K562 (cell line): Measurements from ENCODE around the gene HBG1. TPM values are rescaled to one million over a fixed set of nuclear protein-coding genes. Genes with fewer than 3 reads are reported as not detected.
A peak's percentile ranks its signal among the peaks of the same experiment; 100 is the strongest.

ENCODE experiments used
- ARNT ChIP-seq, 2 experiments: fragments of 450-650 bp; IDR thresholded peaks; 2 replicates each; pipeline ENCODE4 v1.6.1; 2016; ENCODE audit warnings: mild to moderate bottlenecking in 1 of 2
- ATF7 ChIP-seq: fragments of 450-650 bp; IDR thresholded peaks from 2 replicates; pipeline ENCODE4 v1.7.1; 2014; ENCODE audit warnings: mild to moderate bottlenecking, moderate library complexity
- CAMTA2 ChIP-seq: fragments of 250-450 bp; sonication (Bioruptor Pico); conservative IDR thresholded peaks from 2 replicates; pipeline ENCODE4 v1.5.1; 2022
- CBFA2T2 ChIP-seq: fragments of 450-650 bp; conservative IDR thresholded peaks from 2 replicates; pipeline ENCODE4 v1.6.1; 2017; ENCODE audit warnings: mild to moderate bottlenecking
- DPF2 ChIP-seq: fragments of 450-650 bp; IDR thresholded peaks from 2 replicates; pipeline ENCODE4 v1.6.1; 2016
- E4F1 ChIP-seq: fragments of 250-450 bp; sonication (Bioruptor Pico); IDR thresholded peaks from 2 replicates; pipeline ENCODE4 v1.5.0; 2021; ENCODE audit warnings: mild to moderate bottlenecking, borderline replicate concordance
- FIP1L1 ChIP-seq: fragments of 200-400 bp; formaldehyde crosslinking; IDR thresholded peaks from 2 replicates; pipeline ENCODE4 v1.6.1; 2018; ENCODE audit warnings: mild to moderate bottlenecking, low read depth, low read length; ENCODE audit not compliant: poor library complexity, severe bottlenecking
- FOXA1 ChIP-seq: fragments of 450-650 bp; IDR thresholded peaks from 2 replicates; pipeline ENCODE4 v1.6.1; 2016; ENCODE audit warnings: mild to moderate bottlenecking, borderline replicate concordance
- FOXJ3 ChIP-seq: sonication (generic); formaldehyde crosslinking; IDR thresholded peaks from 2 replicates; pipeline ENCODE4 v1.4.0; 2020; ENCODE audit warnings: mild to moderate bottlenecking, missing genetic modification reagents
- GATAD2B ChIP-seq: fragments of 450-650 bp; IDR thresholded peaks from 2 replicates; pipeline ENCODE4 v1.6.1; 2017; ENCODE audit warnings: mild to moderate bottlenecking, borderline replicate concordance
- HIVEP1 ChIP-seq: fragments of 250-450 bp; sonication (Bioruptor Pico); IDR thresholded peaks from 2 replicates; pipeline ENCODE4 v1.4.0; 2020; ENCODE audit warnings: mild to moderate bottlenecking
- ILF3 ChIP-seq: fragments of 450-650 bp; IDR thresholded peaks from 2 replicates; pipeline ENCODE4 v1.6.1; 2018; ENCODE audit warnings: antibody characterized with exemption, mild to moderate bottlenecking, moderate library complexity, borderline replicate concordance
- KLF10 ChIP-seq: fragments of 250-450 bp; sonication (Bioruptor Pico); IDR thresholded peaks from 2 replicates; pipeline ENCODE4 v1.6.1; 2021; ENCODE audit warnings: matching md5 sums
- MBD2 ChIP-seq: sonication (generic); IDR thresholded peaks from 2 replicates; pipeline ENCODE4 v1.6.1; 2016; ENCODE audit warnings: low read depth, borderline replicate concordance
- NCOA6 ChIP-seq: fragments of 450-650 bp; IDR thresholded peaks from 2 replicates; pipeline ENCODE4 v1.6.1; 2017; ENCODE audit warnings: mild to moderate bottlenecking
- NRF1 ChIP-seq, 2 experiments: fragments of 450-650 bp; IDR thresholded peaks in 1 of 2; conservative IDR thresholded peaks in 1 of 2; 2 replicates each; pipeline ENCODE4 v1.6.1; 2014; ENCODE audit warnings: mild to moderate bottlenecking in 2 of 2
- RAD51 ChIP-seq: fragments of 450-650 bp; IDR thresholded peaks from 2 replicates; pipeline ENCODE4 v1.7.1; 2016; ENCODE audit warnings: low read depth, mild to moderate bottlenecking, borderline replicate concordance
- RBBP5 ChIP-seq: fragments of 200-600 bp; sonication (generic); IDR thresholded peaks from 2 replicates; pipeline ENCODE4 v1.6.1; 2012; ENCODE audit warnings: borderline replicate concordance, mild to moderate bottlenecking, low read length, control low read depth, inconsistent platforms; ENCODE audit not compliant: insufficient read depth, poor library complexity, severe bottlenecking
- SLC30A9 ChIP-seq: fragments of 250-450 bp; sonication (Bioruptor Pico); IDR thresholded peaks from 2 replicates; pipeline ENCODE4 v1.8.0; 2022; ENCODE audit warnings: mild to moderate bottlenecking, moderate library complexity
- SRSF7 ChIP-seq: fragments of 200-400 bp; formaldehyde crosslinking; optimal IDR thresholded peaks from 2 replicates; pipeline ENCODE3; 2017; ENCODE audit warnings: mild to moderate bottlenecking, low read depth, low read length
- SUPT5H ChIP-seq: fragments of 450-650 bp; IDR thresholded peaks from 2 replicates; pipeline ENCODE4 v1.6.1; 2016
- TAL1 ChIP-seq: fragments of 450-650 bp; IDR thresholded peaks from 2 replicates; pipeline ENCODE4 v1.6.1; 2016; ENCODE audit warnings: mild to moderate bottlenecking
- TCF3 ChIP-seq: sonication (generic); formaldehyde crosslinking; IDR thresholded peaks from 2 replicates; pipeline ENCODE4 v1.4.0; 2020; ENCODE audit warnings: mild to moderate bottlenecking, missing genetic modification reagents
- TRIM25 ChIP-seq: fragments of 450-650 bp; IDR thresholded peaks from 2 replicates; pipeline ENCODE4 v1.7.0; 2016; ENCODE audit warnings: borderline replicate concordance
- ZNF274 ChIP-seq: IDR thresholded peaks from 2 replicates; pipeline ENCODE4 v1.6.1; 2011; ENCODE audit warnings: low read depth, mild to moderate bottlenecking, low read length, moderate library complexity, borderline replicate concordance
- ZNF398 ChIP-seq: fragments of 250-450 bp; sonication (Bioruptor Pico); IDR thresholded peaks from 2 replicates; pipeline ENCODE4 v1.8.0; 2021; ENCODE audit warnings: moderate library complexity, mild to moderate bottlenecking, inconsistent platforms
- ZNF830 ChIP-seq: fragments of 250-450 bp; sonication (Bioruptor Pico); IDR thresholded peaks from 2 replicates; pipeline ENCODE4 v1.5.0; 2021; ENCODE audit warnings: mild to moderate bottlenecking
- polyA plus RNA-seq, 8 experiments: library from polyadenylated mRNA; depleted of rRNA in 4 of 8; stranded (reverse) in 5 of 8; unstranded in 3 of 8; fragments of >200 nt; fragmentation: Nextera tagmentation in 2 of 8; fragmentation: Illumina TruSeq in 1 of 8; extraction: Ambion mirVana in 2 of 8; extraction: Trizol in 1 of 8; gene quantifications; 2 replicates each; pipeline versions ENCODE4 v1.2.1 to v1.2.3, GENCODE V29; 2011 to 2014; ENCODE audit warnings: inconsistent platforms in 1 of 8, missing spikeins in 1 of 8
- total RNA-seq, 7 experiments: library from RNA; depleted of rRNA in 6 of 7; stranded (reverse); fragments of >200 nt in 6 of 7; fragmentation: Illumina TruSeq in 2 of 7; extraction: Trizol in 2 of 7; gene quantifications; 2 replicates each; pipeline versions ENCODE4 v1.2.1 to v1.2.3, GENCODE V29; 2011 to 2021; ENCODE audit warnings: low replicate concordance in 1 of 7

The HBG1 gene
- total and polyA plus RNA-seq, 9 of the 15 experiments (the other 6 are each of a cell fraction or from before 2014, with no cell fraction given): 1,066 to 16,338 (median 4,898) TPM

GRCh38 chr11:5297721-5298323 is 48.2 kb upstream of the HBG1 start (continued):
- no peak for TF ChIP-seq E4F1 (CRISPR knock-in tag)
- no peak for TF ChIP-seq ILF3
- TF ChIP-seq ATF7: no peak
- no peak for TF ChIP-seq GATAD2B
- TF ChIP-seq CAMTA2 (CRISPR knock-in tag): no peak
- TF ChIP-seq NRF1 (conservative IDR thresholded peaks at IDR 0.05 in 1 of 2, IDR thresholded peaks at IDR 0.05 in 1 of 2): no peak
- no peak for TF ChIP-seq HIVEP1
- TF ChIP-seq KLF10 (CRISPR knock-in tag): no peak
- TF ChIP-seq FOXJ3: no peak
- peak; percentile 32; the same call in 1 of the 2 replicates for TF ChIP-seq TAL1
- peak; percentile 74 for TF ChIP-seq CBFA2T2
- TF ChIP-seq RAD51: no peak
- TF ChIP-seq FOXA1: no peak
- TF ChIP-seq RBBP5: no peak
- TF ChIP-seq ARNT (IDR thresholded peaks at IDR 0.05): no peak
- no peak for TF ChIP-seq MBD2
- no peak for TF ChIP-seq SRSF7
- TF ChIP-seq DPF2: 0 out of 2 replicates have a peak, but pooled peaks have one; percentile 25
- no peak for TF ChIP-seq SLC30A9 (CRISPR knock-in tag)
- no peak for TF ChIP-seq ZNF274
- TF ChIP-seq NCOA6: no peak
- no peak for TF ChIP-seq ZNF398 (CRISPR knock-in tag)
- TF ChIP-seq SUPT5H: no peak
- no peak for TF ChIP-seq FIP1L1
- TF ChIP-seq TRIM25: no peak
- TF ChIP-seq ZNF830 (CRISPR knock-in tag): no peak
- peak; percentile 53 for TF ChIP-seq TCF3 (CRISPR knock-in tag)
